ENCODE results near the gene DYRK2.

- TF ChIP-seq CTCF (IDR thresholded peaks at IDR 0.05; ENCODE audit: insufficient read depth, low read depth, low read length) (no peak), EZH2 (IDR thresholded peaks at IDR 0.05; ENCODE audit: insufficient read depth, low read length) (no peak)
These were observed 1.2 kb downstream of the DYRK2 start for GRCh38 chr12:67649570-67650387.
